K562 (cell line): ENCODE measurements around the gene CCDC71L. TPM values are rescaled to one million over a fixed set of nuclear protein-coding genes. Genes with fewer than 3 reads are reported as not detected.

Source experiments
- ARID1B ChIP-seq: fragments of 450-650 bp; IDR thresholded peaks from 2 replicates; pipeline ENCODE4 v1.6.1; 2016; ENCODE audit warnings: antibody characterized with exemption, mild to moderate bottlenecking, inconsistent platforms
- ATF2 ChIP-seq: sonication (generic); formaldehyde crosslinking; IDR thresholded peaks from 2 replicates; pipeline ENCODE4 v1.8.1; 2022; ENCODE audit warnings: missing genetic modification reagents
- CHD4 ChIP-seq: fragments of 200-600 bp; sonication (generic); IDR thresholded peaks from 3 replicates; pipeline ENCODE4 v1.6.1; 2012; ENCODE audit warnings: low read depth, mild to moderate bottlenecking, mixed read lengths, low read length, inconsistent platforms; ENCODE audit not compliant: insufficient read depth, insufficient replicate concordance, poor library complexity, severe bottlenecking
- E2F6 ChIP-seq, 2 experiments: IDR thresholded peaks; 2 replicates each; pipeline ENCODE4 v1.6.1; 2011; ENCODE audit warnings: borderline replicate concordance in 1 of 2, control low read depth in 1 of 2, low read depth in 1 of 2, low read length in 1 of 2, mild to moderate bottlenecking in 1 of 2, mixed read lengths in 1 of 2, moderate library complexity in 1 of 2; ENCODE audit not compliant: insufficient read depth in 1 of 2, insufficient read length in 1 of 2, poor library complexity in 1 of 2, severe bottlenecking in 1 of 2; ENCODE audit errors: extremely low read depth in 1 of 2
- GTF2E2 ChIP-seq: fragments of 200-800 bp; sonication (Bioruptor generic); IDR thresholded peaks from 2 replicates; pipeline ENCODE4 v1.6.1; 2016; ENCODE audit warnings: missing genetic modification characterization, missing compliant biosample characterization
- HMBOX1 ChIP-seq: sonication (generic); IDR thresholded peaks from 2 replicates; pipeline ENCODE4 v1.6.1; 2016
- HNRNPK ChIP-seq: fragments of 200-400 bp; formaldehyde crosslinking; IDR thresholded peaks from one replicate; pipeline ENCODE4 v1.6.1; 2018; ENCODE audit warnings: mild to moderate bottlenecking, low read depth, low read length; ENCODE audit not compliant: poor library complexity, severe bottlenecking
- MTA1 ChIP-seq: fragments of 450-650 bp; IDR thresholded peaks from 2 replicates; pipeline ENCODE4 v1.6.1; 2017; ENCODE audit warnings: borderline replicate concordance
- MTA3 ChIP-seq: fragments of 450-650 bp; formaldehyde crosslinking; IDR thresholded peaks from 2 replicates; pipeline ENCODE4 v1.6.1; 2017; ENCODE audit warnings: mild to moderate bottlenecking, borderline replicate concordance
- SMARCA4 ChIP-seq: fragments of 450-650 bp; IDR thresholded peaks from 2 replicates; pipeline ENCODE4 v1.6.1; 2016
- STAT5B ChIP-seq: fragments of 250-450 bp; sonication (Bioruptor Pico); IDR thresholded peaks from 2 replicates; pipeline ENCODE4 v1.8.0; 2021; ENCODE audit warnings: mild to moderate bottlenecking, inconsistent platforms
- TAF15 ChIP-seq: fragments of 200-400 bp; formaldehyde crosslinking; IDR thresholded peaks from 2 replicates; pipeline ENCODE4 v1.6.1; 2017; ENCODE audit warnings: mild to moderate bottlenecking, low read depth, low read length, moderate library complexity
- VEZF1 ChIP-seq: fragments of 200-800 bp; sonication (Bioruptor generic); IDR thresholded peaks from 2 replicates; pipeline ENCODE4 v1.6.1; 2017; ENCODE audit warnings: missing genetic modification characterization, missing compliant biosample characterization
- ZBTB26 ChIP-seq: fragments of 450-650 bp; formaldehyde crosslinking; IDR thresholded peaks from 2 replicates; pipeline ENCODE4 v1.4.0; 2022; ENCODE audit warnings: missing genetic modification characterization
- ZBTB8A ChIP-seq: fragments of 450-650 bp; IDR thresholded peaks from 2 replicates; pipeline ENCODE4 v1.6.1; 2018; ENCODE audit warnings: mild to moderate bottlenecking, moderate library complexity; ENCODE audit not compliant: partially characterized antibody
- polyA plus RNA-seq, 8 experiments: library from polyadenylated mRNA; depleted of rRNA in 4 of 8; stranded (reverse) in 5 of 8; unstranded in 3 of 8; fragments of >200 nt; fragmentation: Nextera tagmentation in 2 of 8; fragmentation: Illumina TruSeq in 1 of 8; extraction: Ambion mirVana in 2 of 8; extraction: Trizol in 1 of 8; gene quantifications; 2 replicates each; pipeline versions ENCODE4 v1.2.1 to v1.2.3, GENCODE V29; 2011 to 2014; ENCODE audit warnings: inconsistent platforms in 1 of 8, missing spikeins in 1 of 8
- total RNA-seq, 7 experiments: library from RNA; depleted of rRNA in 6 of 7; stranded (reverse); fragments of >200 nt in 6 of 7; fragmentation: Illumina TruSeq in 2 of 7; extraction: Trizol in 2 of 7; gene quantifications; 2 replicates each; pipeline versions ENCODE4 v1.2.1 to v1.2.3, GENCODE V29; 2011 to 2021; ENCODE audit warnings: low replicate concordance in 1 of 7

CCDC71L gene
- total and polyA plus RNA-seq, 9 of the 15 experiments (the other 6 are each of a cell fraction or from before 2014, with no cell fraction given): 5.7 to 108 (median 25.4) TPM

- 0 out of 2 replicates have a peak, but pooled peaks have one; percentile 12 for TF ChIP-seq ARID1B
- no peak for TF ChIP-seq E2F6 (IDR thresholded peaks at IDR 0.05; ENCODE audit: borderline replicate concordance in 1 of 2, extremely low read depth in 1 of 2, insufficient read depth in 1 of 2, insufficient read length in 1 of 2, low read depth in 1 of 2, low read length in 1 of 2, poor library complexity in 1 of 2, severe bottlenecking in 1 of 2)
- no peak for TF ChIP-seq CHD4
- TF ChIP-seq ATF2 (CRISPR knock-in tag): no peak
- no peak for TF ChIP-seq ZBTB8A
- TF ChIP-seq SMARCA4: peak; percentile 23; the same call in 1 of the 2 replicates
- TF ChIP-seq TAF15: no peak
- TF ChIP-seq MTA3: peak; percentile 82; the same call in 1 of the 2 replicates
- TF ChIP-seq VEZF1 (CRISPR knock-in tag): 0 out of 2 replicates have a peak, but pooled peaks have one; percentile 1
- no peak for TF ChIP-seq STAT5B (CRISPR knock-in tag)
- peak; percentile 29; the same call in 1 of the 2 replicates for TF ChIP-seq HMBOX1
- no peak for TF ChIP-seq MTA1
- no peak for TF ChIP-seq ZBTB26 (CRISPR knock-in tag)
- TF ChIP-seq GTF2E2: no peak
- no peak for TF ChIP-seq HNRNPK
Observed at GRCh38 chr7:106655703-106656498, 5.1 kb downstream of the CCDC71L start (continued).
